Fibroblast of lung (primary cell): ENCODE data around the gene PCYT1A.

Source experiments
- EZH2 ChIP-seq: IDR thresholded peaks from 2 replicates; pipeline ENCODE4 v1.5.1; 2012; ENCODE audit warnings: low read length, control low read depth, mild to moderate bottlenecking; ENCODE audit errors: missing control alignments
- TF ChIP-seq, protein P1 (sequence below), 2 donors: IDR thresholded peaks in 1 of 2; conservative IDR thresholded peaks in 1 of 2; 1 replicate in 1 of 2; 2 replicates in 1 of 2; pipeline ENCODE4 v1.5.1; 2011 to 2012; ENCODE audit warnings: low read length in 2 of 2, control low read depth in 1 of 2, inconsistent platforms in 1 of 2, low read depth in 1 of 2, mild to moderate bottlenecking in 1 of 2

DNA sequence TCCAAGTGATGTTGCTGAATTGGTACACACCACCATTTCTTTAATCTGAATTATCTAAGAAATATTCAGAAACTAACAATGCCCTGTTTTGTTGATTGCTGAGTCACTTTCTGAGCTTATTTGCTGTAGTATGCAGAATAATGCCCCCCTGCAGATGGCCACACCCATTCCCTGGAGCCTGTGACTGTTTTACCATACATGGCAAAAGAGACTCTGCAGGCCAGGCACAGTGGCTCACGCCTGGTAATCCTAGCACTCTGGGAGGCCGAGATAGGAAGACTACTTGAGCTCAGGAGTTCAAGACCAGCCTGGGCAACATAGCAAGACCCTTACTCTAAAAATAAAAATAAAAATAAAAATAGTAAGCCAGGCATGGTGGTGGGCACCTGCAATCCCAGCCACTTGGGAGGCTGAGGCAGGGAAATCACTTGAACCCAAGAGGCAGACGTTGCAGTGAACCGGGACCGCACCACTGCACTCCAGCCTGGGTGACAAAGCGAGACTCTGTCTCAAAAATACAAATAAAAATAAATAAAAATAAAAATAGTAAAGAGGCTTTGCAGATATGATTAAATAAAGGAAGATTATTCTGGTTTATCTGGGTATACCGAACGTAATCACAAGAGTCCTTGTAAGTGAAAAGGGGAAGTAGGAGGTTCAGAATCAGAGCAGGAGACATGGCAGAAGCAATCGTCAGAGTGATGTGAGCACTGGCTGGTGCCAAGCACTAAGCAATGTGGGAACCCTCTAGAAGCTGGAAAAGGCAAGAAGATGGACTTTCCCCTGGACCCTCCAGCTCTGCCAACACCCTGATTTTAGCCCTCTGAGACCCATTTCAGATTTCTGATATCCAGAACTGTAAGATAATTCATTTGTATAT, 19.0 kb downstream of the PCYT1A start:
- TF ChIP-seq, protein P1, sequence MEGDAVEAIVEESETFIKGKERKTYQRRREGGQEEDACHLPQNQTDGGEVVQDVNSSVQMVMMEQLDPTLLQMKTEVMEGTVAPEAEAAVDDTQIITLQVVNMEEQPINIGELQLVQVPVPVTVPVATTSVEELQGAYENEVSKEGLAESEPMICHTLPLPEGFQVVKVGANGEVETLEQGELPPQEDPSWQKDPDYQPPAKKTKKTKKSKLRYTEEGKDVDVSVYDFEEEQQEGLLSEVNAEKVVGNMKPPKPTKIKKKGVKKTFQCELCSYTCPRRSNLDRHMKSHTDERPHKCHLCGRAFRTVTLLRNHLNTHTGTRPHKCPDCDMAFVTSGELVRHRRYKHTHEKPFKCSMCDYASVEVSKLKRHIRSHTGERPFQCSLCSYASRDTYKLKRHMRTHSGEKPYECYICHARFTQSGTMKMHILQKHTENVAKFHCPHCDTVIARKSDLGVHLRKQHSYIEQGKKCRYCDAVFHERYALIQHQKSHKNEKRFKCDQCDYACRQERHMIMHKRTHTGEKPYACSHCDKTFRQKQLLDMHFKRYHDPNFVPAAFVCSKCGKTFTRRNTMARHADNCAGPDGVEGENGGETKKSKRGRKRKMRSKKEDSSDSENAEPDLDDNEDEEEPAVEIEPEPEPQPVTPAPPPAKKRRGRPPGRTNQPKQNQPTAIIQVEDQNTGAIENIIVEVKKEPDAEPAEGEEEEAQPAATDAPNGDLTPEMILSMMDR (conservative IDR thresholded peaks at IDR 0.05 in 1 of 2, IDR thresholded peaks at IDR 0.05 in 1 of 2; ENCODE audit: low read depth in 1 of 2, low read length in 2 of 2): no peak
- TF ChIP-seq EZH2: no peak
